H54 (cell line): ENCODE data around the gene CEP164.

Experiments
- DNase-seq: peaks from one replicate; pipeline ENCODE4 v3.0.0; 2011; ENCODE audit warnings: low spot score, mixed read lengths; ENCODE audit not compliant: insufficient read length
- FAIRE-seq: peaks from 3 replicates; lab custom pipeline; 2011; peaks lifted over from hg19 to GRCh38; lab: Jason Lieb, UNC
- POLR2A ChIP-seq: IDR thresholded peaks from 2 replicates; pipeline ENCODE4 v1.6.1; 2011; ENCODE audit warnings: low read depth, mild to moderate bottlenecking, low read length

CEP164 gene

DNA sequence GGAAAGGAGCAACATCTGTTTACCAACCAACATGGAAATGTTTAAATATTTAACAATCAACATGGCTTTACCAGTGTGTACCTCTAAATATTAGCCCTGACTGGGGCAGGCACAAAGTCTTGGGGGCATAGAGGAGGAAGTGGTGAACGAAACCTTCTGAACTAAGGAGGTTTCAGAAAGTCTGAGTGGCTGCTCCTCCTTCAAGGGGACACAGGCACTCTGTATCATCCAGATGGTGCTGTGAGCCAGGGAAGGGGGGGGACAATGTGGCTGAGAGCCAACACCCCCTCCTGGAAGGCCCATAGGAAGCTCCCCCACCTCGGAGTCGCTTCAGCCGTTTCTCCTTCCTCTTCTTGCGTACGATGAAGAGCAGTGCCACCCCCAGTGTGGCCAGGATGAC, 107.7 kb downstream of the CEP164 start:
- DNase-seq (no peak), FAIRE-seq (no peak)
- TF ChIP-seq POLR2A = no peak

DNA sequence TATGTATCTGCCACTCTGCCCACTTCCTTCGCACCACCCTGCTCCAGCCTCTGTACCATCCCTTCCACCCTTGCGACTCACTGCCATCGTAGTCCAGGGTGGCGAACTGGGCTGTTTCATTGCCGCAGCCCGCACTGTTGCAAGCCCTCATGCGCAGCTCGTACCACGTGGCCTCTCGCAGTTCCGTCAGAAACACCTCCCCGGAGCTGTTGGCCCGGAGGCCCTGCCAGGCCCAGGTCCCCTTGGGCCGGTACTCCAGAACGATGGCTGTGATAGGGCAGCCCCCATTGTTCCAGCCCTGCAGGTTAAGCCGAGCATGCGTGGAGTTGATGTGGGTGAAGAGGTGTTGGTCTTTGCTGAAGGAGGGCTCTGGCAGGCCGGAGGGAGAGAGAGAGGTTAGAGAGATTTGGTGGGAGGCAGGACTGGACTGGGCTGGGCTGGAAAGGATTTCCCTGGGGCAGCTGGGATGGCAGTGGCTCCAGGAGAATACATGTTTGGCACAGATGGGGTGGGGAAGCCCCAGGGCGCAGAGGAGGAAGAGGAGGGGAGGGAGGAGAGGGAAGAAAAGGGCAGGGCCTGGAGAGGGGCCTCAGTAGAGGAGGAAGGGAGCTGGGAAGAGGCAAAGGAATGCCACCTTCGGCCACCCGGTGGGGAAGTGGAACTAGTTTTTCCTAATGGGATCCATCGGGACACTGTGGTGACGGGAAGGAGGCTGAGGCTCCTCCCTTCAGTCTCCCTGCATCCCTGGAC, 109.6 kb downstream of the CEP164 start:
- no peak for TF ChIP-seq POLR2A
- FAIRE-seq (no peak), DNase-seq (no peak)

DNA sequence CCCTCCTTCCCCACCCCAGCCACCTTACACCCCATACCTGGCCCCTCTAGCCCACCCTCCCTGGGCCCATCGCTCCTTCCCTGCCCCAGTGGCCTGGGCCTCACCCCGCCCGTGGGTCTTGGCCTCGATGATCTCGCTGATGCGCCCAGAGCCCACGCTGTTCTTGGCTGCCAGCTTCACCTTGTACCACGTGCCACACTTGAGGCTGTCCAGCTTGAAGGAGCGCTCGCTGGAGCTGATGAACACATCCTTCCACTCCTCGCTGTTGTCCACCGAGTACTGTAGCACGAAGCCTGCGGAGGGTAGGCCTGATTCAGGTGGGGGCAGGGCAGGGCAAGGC, 110.1 kb downstream of the CEP164 start:
- TF ChIP-seq POLR2A = no peak
- FAIRE-seq = no peak
- DNase-seq = no peak

DNA sequence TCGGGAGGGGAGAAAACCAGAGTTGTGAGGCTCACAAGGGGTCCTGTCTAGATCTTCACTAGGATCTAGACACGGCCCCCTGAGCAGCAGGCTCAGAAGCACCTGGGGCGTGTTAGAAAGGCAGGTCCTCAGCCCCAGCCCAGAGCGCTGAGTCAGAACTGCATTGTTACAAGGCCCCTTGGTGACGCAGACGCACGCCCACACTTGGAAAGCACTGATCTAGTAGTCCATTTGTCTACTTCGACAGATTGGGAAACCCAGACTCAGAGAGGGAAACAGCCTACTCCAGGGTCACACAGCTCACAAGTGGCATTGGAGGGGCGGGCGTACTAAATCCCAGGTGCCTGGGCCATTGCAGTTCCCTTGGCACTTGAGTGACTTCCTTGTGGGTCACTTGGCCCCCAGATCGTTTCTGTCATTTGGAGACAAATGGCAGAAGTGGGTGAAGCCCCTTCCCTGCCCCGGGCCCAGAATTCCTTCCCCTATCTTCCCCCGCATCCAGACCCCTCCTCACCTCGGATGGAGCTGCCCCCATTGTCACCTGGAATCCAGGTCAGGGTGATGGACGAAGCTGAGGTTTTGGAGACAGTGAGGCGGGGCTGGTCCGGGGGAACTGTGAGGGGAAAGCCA, 110.8 kb downstream of the CEP164 start:
- TF ChIP-seq POLR2A = no peak
- no peak for DNase-seq

DNA sequence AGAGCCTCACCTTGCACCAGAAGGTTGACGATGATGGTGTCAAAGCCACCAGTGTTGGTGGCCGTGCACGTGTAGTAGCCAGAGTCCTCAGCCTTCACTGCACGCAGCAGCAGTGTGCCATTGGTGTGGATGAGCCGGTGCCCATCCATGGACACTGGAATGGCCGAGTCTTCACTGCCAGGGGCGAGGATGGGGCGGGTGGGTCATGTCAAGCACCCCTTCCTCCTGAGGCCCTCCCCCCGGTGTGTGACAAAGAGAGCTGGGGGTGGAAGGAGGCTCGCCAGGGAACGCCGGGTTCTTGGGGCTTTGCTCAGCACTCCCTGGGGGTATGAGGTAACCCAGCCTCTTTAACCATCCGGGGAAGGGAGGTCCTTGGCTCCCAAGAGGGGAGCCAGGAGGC, 111.6 kb downstream of the CEP164 start:
- TF ChIP-seq POLR2A = no peak
- no peak for DNase-seq
- no peak for FAIRE-seq

More for the DNA sequence above, 110.8 kb downstream of the CEP164 start:
- FAIRE-seq = no peak

DNA sequence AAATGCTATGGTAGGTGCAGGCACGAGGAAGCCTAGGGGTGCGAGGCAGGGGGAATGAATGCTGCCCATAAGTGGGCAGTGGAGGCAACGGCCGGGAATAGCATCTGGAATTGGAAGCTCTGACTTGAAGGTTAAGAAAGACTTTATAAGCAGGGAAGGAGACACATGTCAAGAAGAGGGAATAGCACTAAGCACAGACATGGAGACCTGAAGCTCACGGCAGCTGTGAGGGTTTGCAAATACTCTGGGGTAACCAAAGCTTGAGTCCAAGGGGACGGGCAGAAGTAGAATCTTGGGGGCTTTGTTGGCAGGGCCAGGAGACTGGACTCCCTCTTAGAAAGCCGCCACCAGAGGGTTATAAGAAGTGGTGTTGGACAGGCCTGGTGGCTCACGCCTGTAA, 112.6 kb downstream of the CEP164 start:
- no peak for TF ChIP-seq POLR2A
- no peak for DNase-seq
- no peak for FAIRE-seq

DNA sequence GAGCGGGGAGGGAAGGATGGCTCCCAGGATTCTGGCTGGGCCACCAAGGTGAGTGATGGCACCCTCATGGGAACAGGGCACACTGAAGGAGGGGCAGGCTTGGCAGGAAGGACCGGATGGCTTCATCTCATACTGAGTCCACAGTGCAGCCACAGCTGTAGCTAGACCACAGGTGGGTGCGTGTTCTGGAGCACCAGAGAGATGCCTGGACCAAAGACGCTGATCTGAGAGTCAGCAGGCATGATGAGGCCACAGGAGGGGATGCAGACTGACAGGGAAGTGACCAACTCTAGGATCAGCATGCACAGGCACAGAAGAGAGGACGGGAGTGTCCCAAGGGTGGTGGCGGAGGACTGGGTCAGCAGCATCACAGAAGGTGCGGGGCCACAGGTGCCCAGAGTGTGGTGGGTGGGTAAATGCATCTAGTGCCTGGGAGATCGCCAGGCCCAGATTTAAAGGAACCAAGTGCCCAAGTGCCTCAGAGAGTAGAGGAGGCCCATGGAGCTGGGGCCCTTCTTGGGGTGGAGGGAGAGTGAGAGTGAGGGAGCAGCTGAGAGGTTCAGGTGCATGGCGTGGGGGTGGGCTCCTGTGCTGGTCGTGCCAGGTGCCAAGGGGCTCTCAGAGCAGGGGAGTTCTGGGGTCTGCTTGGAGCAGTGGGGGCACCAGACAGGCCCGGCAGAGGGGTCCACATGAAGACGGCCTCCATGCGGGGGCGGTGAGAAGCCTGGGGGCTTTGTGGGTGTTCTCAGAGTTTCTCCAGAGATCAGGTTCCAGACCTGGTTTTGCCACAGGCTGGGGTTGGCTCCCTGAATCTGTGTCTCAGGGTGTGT, 113.7 kb downstream of the CEP164 start:
- FAIRE-seq = no peak
- DNase-seq = no peak
- no peak for TF ChIP-seq POLR2A

DNA sequence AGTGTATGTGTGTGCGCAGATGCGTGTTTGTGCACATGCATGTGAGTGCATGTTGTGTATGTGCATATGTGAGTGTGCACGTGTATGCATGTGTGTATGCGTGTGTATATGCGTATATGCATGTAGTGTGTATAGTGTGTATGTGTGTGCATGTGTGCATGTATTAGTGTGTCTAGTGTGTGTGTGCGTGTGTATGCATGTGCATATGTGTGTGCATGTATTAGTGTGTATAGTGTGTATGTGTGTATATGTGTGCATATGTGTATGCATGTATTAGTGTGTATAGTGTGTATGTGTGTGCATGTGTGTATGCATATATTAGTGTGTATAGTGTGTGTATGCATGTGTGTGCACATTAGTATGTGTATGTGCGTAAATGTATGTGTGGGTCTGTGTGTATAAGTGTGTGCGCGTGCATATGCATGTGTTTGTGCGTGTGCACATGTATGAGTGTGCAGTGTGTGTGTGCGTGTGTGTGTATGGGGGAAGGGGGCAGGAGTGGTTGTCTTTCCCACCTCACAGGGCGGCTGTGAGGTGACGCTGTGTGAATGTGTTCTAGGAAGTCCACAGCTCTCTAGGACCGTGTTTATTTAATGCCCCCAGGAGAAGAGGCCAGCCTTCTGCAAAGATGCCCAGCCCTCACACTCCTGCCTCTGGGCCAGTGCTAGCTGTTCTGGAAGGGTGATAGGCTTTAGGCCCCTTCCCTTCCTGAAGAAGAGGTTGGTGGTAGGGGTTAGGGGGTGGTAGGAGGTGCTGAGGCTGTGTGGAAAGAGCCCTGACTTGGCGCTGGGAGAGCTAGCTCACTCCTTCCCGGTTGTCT, 114.6 kb downstream of the CEP164 start:
- DNase-seq (no peak), FAIRE-seq (no peak)
- no peak for TF ChIP-seq POLR2A

DNA sequence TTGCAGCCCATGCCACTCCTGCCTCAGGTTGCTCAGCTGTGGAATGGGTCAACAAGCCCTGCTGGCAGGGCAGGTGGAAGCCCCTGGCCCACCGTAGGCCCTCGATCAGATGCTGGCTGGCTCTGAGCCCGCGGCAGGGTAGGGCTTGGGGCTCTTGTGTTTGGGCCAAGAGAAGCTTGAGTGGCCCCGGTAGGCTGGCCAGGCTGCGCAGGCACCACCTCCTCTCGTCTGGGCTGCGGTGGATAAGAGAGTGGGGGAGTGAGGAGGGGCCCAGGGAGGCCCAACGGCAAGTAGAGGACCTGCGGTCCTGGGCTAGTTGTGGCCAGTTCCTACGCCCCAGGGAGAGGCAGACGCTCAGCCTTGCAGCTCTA, 115.2 kb downstream of the CEP164 start:
- no peak for FAIRE-seq

DNA sequence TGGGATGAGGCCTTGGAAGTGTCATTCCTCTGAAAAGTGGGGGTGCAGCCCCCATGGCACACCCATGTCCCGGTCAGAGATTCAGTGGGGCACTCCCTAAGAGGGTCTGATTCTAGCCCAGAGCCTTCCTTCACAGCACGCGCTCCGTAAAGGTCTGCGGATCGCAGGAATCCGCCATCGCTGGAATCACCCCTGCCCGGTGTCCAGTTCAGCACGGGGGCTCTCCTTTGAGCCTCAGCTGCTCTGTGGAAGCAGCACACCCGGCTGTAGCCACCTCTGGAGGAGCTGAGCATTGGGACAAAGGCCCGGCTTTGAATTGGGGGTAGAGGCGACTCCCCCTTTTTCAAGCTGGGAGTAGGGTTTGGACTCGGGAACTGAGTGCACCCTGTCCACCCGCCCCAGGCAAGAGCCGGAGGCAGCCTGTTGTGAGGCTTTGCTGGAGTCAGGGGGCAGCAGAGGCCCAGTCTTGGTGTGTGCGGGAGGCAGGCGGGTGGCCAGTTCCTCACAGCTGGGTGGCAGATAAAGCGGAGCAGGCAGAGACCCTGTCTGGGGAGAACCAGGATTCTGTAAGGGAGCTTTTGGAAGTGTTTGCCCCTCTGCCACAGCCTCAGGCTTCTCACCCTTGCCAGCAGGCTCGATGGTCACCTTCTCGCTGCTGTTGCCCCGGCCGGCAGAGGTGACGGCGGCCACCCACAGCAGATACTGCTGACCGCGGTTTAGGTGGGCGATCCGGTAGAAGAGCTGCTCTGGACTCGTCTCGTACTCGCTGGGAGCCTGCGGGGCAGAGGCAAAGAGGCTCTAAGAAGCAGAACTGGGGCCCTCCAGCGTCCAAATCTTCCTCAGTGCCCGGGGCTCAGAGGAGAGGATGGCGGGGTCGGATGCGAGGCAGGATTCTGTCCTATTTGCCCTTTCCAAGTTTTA, 115.9 kb downstream of the CEP164 start:
- no peak for TF ChIP-seq POLR2A

More for the DNA sequence above, 115.2 kb downstream of the CEP164 start:
- no peak for TF ChIP-seq POLR2A
- no peak for DNase-seq

DNA sequence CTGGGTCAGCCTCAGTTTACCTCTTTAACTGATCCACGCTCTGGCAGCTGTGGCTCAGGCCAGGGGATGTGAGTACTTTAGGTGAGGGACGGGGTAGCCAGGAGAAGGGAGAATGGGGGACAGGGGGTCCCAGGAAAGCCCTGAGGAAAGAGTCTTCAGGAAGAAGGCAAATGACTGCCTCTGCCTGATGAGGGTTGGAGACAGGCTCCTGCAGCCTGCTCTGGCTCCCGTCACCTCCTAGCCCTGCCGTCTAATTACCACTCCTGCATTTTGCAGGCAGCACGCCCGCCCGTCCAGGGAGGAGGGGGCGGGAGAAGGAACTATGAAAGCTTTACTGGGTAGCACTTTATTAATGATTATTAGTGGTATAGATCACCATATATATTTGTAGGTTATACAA, 116.6 kb downstream of the CEP164 start:
- no peak for DNase-seq
- TF ChIP-seq POLR2A = no peak
- no peak for FAIRE-seq

More for the DNA sequence above, 115.9 kb downstream of the CEP164 start:
- peak; percentile 52 for DNase-seq
- no peak for FAIRE-seq
